Kidney epithelial cell (primary cell): ENCODE measurements around the gene CDPF1. TPM values are rescaled to one million over a fixed set of nuclear protein-coding genes. Genes with fewer than 3 reads are reported as not detected.

Source experiments
- DNase-seq: peaks from one replicate; pipeline ENCODE4 v3.0.0-alpha.2; 2010; ENCODE audit warnings: low read depth
- H3K27me3 ChIP-seq: 2 replicates; pipeline ENCODE4 v1.6.0; 2011; ENCODE audit warnings: low read length; ENCODE audit not compliant: control insufficient read depth, insufficient read depth
- H3K36me3 ChIP-seq: 2 replicates; pipeline ENCODE4 v1.5.1; 2011; ENCODE audit warnings: low read length; ENCODE audit not compliant: control insufficient read depth, insufficient read depth
- H3K4me3 ChIP-seq: 2 replicates; pipeline ENCODE4 v1.5.1; 2011; ENCODE audit warnings: low read depth, mild to moderate bottlenecking, control low read depth, low read length
- total RNA-seq: library from RNA; depleted of rRNA; stranded (reverse); fragments of >200 nt; gene quantifications from 2 replicates; pipeline ENCODE4 v1.2.3, GENCODE V29; 2015
- TF ChIP-seq, protein P1 (sequence below): IDR thresholded peaks from 2 replicates; pipeline ENCODE4 v1.5.1; 2011; ENCODE audit warnings: mild to moderate bottlenecking, moderate library complexity, low read length, control low read depth, inconsistent platforms; ENCODE audit not compliant: insufficient read depth, poor library complexity, severe bottlenecking

The CDPF1 gene
- total RNA-seq, 1 donor from 2014 or later: 27.9 TPM

DNA sequence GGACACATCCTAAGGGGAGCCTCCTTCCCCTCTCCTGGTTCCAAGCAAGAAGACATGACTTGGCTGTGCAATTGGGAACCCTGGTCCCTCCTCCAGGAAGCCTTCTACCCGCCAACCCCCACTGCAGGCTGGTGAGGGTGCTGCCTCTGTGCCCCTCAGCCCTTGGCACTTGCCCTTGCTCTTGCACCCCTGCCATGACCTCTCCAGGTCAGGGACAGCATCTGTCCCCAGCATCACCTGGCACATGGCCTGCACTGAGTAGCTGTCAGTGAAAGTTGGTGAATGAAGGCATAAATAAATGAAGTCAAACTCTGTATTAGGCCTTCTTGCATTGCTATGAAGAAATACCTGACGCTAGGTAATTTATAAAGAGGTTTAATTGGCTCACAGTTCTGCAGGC lies 44.7 kb upstream of the CDPF1 start:
- Histone ChIP-seq H3K36me3 (no peaks in the 10 kb centered on the region), H3K4me3 (no peak overlapping the region), H3K27me3 (no peaks in the 10 kb centered on the region)
- TF ChIP-seq, protein P1, sequence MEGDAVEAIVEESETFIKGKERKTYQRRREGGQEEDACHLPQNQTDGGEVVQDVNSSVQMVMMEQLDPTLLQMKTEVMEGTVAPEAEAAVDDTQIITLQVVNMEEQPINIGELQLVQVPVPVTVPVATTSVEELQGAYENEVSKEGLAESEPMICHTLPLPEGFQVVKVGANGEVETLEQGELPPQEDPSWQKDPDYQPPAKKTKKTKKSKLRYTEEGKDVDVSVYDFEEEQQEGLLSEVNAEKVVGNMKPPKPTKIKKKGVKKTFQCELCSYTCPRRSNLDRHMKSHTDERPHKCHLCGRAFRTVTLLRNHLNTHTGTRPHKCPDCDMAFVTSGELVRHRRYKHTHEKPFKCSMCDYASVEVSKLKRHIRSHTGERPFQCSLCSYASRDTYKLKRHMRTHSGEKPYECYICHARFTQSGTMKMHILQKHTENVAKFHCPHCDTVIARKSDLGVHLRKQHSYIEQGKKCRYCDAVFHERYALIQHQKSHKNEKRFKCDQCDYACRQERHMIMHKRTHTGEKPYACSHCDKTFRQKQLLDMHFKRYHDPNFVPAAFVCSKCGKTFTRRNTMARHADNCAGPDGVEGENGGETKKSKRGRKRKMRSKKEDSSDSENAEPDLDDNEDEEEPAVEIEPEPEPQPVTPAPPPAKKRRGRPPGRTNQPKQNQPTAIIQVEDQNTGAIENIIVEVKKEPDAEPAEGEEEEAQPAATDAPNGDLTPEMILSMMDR: no peak
- no peak for DNase-seq

DNA sequence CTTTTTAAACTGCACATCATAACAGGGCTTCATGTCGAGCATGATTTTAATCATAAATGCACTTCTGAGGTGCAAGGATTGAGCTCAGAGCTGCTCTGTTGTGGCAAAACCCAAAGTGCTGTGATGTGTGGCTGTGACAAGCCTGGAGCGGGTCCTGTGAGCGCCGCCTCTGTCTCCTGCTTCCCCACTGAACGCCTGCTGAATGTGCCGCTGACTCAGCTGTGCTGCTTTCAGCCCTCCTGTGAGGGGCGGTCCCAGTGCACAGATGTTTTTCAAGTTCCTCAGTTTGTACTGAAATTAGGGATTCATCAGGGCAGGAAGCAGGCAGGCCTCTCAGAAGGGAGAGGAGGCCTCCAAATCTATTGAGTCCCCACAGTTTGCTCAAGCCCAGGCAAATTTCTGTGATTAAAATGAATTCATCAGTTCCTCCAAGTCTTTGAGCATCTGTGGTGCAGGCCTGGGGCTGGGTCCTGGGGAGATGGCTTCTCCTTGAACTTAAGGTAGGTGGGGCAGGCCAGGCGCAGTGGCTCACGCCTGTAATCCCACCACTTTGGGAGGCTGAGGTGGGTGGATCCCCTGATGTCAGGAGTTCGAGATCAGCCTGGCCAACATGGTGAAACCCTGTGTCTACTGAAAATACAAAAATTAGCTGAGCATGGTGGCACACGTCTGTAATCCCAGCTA lies 43.6 kb upstream of the CDPF1 start:
- TF ChIP-seq, protein P1: no peak
- no peak for DNase-seq
- Histone ChIP-seq H3K4me3 (no peak overlapping the region), H3K27me3 (no peaks in the 10 kb centered on the region), H3K36me3 (no peaks in the 10 kb centered on the region)

DNA sequence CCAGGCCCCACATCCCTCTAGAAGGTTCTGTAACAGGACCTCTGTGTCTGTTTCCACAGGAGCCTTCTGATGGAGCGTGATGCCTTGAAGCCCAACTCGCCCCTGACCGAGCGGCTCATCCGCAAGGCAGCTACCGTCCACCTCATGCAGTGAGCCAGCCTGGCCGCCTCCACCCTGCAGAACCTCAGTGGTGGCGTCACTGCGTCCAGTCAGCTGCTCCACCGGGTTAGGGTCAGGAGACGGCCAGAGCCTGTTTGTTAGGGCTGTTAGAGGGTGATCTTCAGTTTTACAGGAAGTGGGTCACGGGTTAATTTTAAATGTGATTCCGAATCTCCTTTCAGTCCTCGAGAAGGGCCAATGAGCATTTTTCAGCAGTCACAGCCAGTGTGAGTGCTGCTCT lies 42.6 kb upstream of the CDPF1 start:
- H3K27me3 ChIP-seq: no peaks in the 10 kb centered on the region
- H3K36me3 ChIP-seq: no peaks in the 10 kb centered on the region
- TF ChIP-seq, protein P1: no peak
- no peak for DNase-seq
- no peak overlapping the region for H3K4me3 ChIP-seq

DNA sequence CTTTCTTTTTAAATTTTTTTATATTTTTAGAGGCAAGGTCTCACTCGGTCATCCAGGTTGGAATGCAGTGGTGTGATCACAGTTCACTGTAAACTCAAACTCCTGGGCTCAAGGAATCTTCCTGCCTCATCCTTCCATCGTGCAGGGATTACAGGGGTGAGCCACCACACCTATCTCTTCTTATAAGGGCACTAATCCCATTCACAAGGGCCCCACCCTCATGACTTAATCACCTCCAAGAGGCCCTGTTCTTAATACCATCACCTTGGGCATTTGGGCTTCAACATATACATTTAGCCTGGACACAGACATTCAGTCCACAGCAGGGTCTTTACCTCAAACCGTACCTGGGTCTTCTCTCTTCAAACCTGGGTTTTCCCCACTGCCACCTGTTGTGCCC lies 42.1 kb upstream of the CDPF1 start:
- TF ChIP-seq, protein P1: no peak
- Histone ChIP-seq H3K27me3 (no peaks in the 10 kb centered on the region), H3K4me3 (no peak overlapping the region), H3K36me3 (no peaks in the 10 kb centered on the region)
- no peak for DNase-seq

DNA sequence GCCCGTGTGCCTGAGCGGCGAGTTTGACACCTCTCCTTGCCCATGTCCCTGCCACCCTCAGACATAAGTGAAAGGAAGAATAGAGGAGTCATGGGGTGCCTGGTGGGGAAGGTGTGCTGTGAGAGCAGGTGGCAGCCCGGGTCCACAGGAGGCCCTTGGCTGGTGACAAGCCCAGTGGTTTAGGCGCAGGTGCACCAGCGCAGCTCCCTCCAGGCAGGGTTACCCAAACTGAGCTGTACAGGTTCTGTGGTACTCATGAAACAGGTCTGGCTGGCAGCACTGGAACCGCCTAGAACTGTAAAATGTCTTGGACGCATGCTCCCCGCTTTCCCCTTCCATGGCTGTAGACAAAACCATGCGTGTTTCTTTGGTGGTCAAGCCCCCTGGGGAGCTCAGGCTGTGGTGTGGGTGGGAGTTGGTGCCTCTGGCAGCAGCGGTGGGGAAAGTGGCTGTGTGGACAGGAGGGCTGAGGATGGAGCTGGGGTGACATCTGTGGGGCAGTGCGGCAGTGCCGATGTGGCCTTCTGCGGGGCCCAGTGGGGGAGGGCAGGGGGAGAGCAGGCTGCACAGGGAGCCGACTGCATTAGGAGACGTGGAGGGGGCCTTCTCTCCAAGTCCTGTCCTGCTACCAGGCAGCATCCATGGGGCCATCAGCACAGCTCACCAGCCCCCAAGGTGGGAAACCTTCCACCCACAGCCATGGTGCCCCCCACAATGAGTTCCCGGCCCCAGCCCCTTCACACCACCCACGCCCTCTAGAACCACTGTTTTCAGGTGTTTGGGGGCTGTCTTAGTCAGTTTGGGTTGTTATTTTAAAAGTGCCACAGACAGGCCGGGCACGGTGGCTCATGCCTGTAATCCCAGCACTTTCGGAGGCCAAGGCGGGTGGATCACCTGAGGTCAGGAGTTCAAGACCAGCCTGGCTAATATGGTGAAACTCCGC lies 41.0 kb upstream of the CDPF1 start:
- Histone ChIP-seq H3K36me3 (peaks cover 5% of the 10 kb centered on the region), H3K4me3 (no peak overlapping the region), H3K27me3 (no peaks in the 10 kb centered on the region)
- TF ChIP-seq, protein P1: no peak
- DNase-seq: no peak
